GM19099 (cell line): ENCODE data around the gene ZNF277.

Source experiments
- POLR2A ChIP-seq: IDR thresholded peaks from 3 replicates; pipeline ENCODE4 v1.6.1; 2011; ENCODE audit warnings: low read depth; ENCODE audit not compliant: insufficient read length; ENCODE audit errors: extremely low read depth

ZNF277 gene

DNA sequence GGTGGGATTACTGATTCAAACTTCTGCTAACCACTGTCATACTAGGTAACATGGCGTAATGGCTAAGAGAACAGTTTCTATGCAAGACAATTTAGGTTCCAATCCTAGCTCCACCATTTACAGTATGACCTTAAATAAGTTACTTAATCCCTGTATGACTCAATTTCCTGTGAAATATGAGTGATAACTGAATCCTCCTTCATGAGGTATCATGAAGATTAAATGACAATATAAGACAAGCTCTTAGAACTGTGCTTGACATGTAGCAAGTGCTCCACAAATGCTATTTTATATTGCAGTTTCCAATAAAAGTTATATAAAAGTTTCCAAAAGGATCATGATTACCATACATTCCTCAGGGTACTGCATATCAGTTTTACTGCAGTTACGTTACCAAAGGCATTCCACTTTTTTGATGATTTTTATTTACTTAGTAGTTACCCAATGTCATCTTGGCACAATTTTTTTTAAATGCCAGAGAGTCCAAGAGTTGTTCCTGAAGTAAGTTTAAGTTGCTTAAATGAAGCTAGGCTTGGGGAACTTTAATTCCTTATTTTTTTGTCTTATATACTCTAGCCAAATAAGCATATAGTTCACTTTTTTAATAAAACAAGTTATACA, 7.3 kb upstream of the ZNF277 start:
- TF ChIP-seq POLR2A: no peak

DNA sequence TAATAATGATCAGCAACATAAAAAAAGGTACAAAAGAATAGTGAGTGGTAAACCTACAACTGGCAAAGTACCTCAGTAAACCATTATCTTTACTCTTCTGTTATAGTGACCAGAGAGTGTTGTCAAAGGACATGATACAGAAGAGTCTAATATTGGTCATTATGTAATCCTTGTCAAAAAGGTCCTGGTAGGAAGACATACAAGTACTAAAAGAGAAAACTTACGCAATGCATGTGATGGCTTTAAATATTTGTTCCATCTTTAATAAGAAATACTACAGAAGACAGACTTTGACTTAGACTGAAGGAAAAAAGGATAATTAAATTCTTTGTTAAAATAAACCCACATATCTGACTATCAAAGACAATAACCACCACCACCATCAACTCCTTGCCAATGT, 6.8 kb upstream of the ZNF277 start:
- no peak for TF ChIP-seq POLR2A

DNA sequence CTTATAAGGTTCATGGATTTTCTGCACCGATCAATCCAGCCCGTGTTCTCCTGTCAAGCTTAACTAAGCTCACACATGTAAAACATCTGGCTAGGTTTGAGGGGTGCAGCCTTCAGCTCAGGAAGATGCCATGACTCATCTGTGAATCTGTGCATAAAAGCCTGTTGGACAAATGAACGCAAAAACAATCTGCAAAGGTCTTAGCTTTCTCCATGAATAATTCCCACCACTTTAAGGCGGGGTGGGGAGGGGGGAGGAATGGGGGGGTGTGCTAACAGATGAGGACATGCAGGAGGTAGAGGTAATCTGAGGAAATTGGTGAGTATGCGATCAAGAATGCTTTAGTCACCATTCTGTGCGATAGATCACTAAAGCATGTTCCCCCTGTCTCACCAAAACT, 5.1 kb upstream of the ZNF277 start:
- no peak for TF ChIP-seq POLR2A

- no peak for TF ChIP-seq POLR2A
Measured at GRCh38 chr7:112201839-112202238, 4.7 kb upstream of the ZNF277 start.

DNA sequence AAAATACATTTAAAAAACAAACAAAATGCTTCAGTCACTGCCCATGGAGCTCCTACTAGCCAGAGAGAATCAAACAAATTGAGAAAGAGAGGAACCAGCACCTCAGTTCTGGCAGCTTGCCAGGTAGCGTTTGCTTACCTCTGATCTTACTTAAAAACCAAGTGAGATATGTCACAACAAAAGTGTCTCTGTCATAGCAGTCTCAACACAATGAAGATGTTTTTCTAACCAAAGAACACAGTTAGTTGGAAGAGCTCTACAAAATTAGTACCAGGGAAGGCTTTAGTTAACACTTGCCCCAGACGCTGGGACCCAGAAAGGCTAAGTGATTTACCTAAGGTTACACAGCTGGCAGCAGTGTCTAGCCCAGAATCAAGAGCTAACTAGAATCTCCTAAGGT, 3.7 kb upstream of the ZNF277 start:
- TF ChIP-seq POLR2A: no peak

- TF ChIP-seq POLR2A: no peak
Measured at GRCh38 chr7:112203365-112203739, 3.1 kb upstream of the ZNF277 start.

DNA sequence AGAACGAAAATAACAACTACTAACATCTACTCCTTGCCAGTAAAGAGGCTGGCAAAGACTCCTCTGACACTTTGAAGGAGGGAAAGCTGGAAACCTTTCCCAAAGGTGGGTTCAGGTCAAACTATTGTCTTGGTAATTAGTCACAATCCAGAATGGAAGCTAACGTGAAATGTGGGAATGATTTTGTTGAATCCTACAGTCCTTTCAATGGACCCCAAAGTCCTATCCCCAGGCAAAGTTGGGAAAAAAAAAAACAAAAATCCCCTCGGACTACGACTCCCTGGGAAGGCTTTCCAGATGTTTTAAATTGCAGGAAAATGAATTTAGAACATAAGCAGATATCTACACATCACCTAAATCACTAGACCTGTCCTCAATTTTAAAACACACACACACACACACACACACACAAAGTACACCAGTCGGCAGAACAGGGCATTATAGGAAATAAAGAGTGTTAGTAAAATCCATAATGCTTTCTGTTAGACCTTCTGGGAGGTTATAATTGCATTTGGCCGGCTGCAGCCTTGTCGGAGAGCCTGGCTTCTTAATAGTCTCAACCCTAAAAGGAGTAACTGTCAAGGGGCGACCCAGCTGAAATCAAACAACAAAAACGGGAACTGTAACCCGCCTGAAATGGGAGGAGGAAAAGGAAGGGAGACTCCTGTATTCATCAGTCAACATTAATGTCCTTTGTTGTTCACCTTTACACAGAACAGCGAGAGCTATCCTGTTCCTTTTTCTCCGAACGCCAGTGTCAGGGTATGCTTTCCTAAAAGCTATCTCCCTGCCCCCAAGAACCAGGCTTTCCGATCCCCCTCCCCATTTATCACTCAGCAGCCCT, 1.8 kb upstream of the ZNF277 start:
- no peak for TF ChIP-seq POLR2A

GRCh38 chr7:112205343-112206237, 905 bp upstream of the ZNF277 start:
- TF ChIP-seq POLR2A: no peak

DNA sequence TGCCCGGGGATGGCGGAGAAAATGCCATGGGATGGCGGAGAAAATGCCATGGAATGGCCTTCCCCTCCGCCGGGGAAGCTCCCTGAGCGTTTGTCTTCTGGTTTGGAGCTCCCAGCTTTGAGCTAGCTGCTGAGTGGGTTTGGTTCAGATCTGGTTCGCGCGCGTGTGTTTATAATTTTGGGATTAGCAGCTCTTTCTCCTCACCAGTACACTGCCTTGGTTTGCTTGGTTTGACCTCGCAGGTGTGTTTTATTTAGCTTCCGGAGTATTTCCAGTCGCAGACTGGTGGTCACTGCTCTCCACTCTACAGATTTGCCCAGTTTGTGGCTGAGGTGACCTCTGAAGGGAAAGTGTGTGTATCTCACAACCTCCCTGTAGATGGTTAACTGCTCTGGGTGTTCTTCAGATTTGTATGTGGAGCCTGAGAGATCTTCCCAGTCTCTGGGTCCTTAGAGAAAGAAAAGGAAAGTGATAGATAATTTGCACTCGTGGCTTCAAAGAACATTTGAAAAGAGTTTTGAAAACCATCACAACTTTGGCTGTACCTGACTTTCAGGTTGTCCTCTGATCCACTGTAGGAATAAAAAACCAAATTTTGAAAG, 597 bp downstream of the ZNF277 start:
- no peak for TF ChIP-seq POLR2A

DNA sequence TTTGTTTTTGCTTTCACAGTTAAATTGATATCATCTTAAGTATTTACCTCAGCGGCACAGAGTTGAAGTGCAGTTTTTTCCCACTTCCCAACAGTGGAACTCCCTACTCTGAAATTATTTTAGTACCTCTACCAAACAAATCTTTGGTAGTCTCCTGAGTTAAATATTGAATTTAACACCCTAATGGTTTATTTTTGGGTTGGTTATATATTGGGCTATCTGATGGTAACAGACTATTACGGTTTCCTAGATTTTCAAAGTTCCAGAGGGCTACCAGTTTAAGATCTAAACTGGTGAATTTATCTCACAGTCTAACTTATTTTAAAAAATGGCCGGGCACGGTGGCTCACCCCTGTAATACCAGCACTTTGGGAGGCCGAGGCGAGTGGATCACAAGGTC, 1.3 kb downstream of the ZNF277 start:
- TF ChIP-seq POLR2A: no peak

GRCh38 chr7:112211348-112211907, 4.9 kb downstream of the ZNF277 start:
- no peak for TF ChIP-seq POLR2A

DNA sequence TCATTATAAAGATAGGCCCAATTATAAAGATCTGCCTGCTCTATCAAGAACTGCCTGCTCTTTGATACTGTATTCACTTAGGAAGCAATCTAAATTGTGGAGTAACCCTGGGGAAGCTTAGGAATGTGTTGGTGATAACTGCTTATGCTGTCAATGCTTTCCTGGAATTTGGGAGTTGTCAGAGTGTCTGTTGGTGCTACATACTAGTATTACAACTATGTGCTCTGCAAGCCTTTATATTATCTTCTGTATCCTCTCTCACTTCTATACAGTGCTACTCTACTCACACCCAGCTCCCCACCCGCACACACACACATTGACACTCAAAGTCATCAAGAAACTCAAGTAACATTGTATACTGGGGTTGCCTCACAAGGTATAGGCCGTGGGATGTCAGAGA, 6.1 kb downstream of the ZNF277 start:
- TF ChIP-seq POLR2A: no peak

DNA sequence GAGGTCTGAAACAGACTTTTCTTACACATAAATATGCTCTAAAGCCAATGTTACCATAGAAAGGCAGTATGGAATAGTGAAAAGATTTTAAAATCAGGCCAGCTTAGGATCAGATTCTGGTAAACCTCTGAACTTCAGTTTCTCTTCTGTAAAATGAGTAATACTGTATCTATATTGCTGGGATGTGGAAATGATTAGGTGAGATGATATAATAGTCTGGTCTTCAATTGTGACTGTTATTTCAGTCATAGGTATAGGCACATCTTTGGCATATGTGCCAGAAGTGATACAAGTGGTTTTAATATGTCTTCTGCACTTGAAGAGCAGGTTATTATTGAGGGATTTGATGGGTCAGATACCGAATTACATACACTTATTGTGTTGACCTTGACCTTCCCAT, 7.2 kb downstream of the ZNF277 start:
- TF ChIP-seq POLR2A: no peak

DNA sequence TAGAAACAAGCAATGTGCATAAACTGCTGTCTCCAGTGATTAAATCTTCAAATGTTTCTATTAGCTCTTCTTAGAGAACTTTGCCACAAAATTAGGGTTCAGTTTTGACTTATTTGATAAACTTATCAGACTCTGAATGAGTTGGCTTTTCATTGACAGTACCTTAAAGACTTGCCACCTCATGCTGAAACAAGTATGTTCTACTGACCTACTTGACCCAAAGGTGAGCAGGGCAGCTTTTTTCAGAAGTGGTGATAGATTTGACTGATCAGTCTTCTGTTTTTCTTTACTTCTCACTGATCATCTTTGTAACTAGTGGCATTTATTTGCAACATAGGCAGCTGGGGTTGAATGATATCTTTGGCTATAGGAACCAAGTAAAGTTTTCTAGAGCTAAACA, 7.8 kb downstream of the ZNF277 start:
- no peak for TF ChIP-seq POLR2A

DNA sequence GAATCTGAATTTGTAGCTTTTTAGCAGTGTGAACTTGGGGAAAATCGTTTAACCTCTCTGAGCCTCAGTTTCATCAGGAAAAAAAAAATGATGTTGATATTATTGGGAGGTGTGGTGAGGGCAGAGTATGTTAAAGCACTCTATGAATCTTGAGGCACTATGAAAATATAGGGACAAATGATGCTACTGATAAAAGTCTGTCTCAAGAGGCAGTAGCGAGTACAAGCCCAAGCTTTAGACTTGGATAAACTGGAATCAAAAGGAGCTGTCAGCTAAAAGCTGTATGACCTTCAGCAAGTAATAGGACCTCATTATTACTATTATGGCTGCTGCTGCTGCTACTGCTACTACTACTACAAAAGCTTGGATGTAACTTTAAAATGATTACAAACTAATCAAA, 8.4 kb downstream of the ZNF277 start:
- no peak for TF ChIP-seq POLR2A
